Epithelial cell of esophagus (primary cell): Measurements from ENCODE around the gene COL2A1.

Experiments used
- DNase-seq: peaks from one replicate; pipeline ENCODE4 v3.0.0; 2010; ENCODE audit warnings: low read depth
- H3K4me3 ChIP-seq: 2 replicates; pipeline ENCODE4 v1.5.1; 2011; ENCODE audit warnings: mild to moderate bottlenecking, low read length, control low read depth
- CTCF ChIP-seq: IDR thresholded peaks from 2 replicates; pipeline ENCODE4 v1.5.1; 2011; ENCODE audit warnings: low read depth, mild to moderate bottlenecking, low read length, control low read depth, inconsistent platforms; ENCODE audit not compliant: insufficient read depth; ENCODE audit errors: missing control alignments

The COL2A1 gene

GRCh38 chr12:47997321-47997720 lies 7.0 kb downstream of the COL2A1 start:
- no peak overlapping the region for H3K4me3 ChIP-seq
- no peak for TF ChIP-seq CTCF
- DNase-seq = peak; percentile 21

GRCh38 chr12:47995981-47996401 lies 8.3 kb downstream of the COL2A1 start:
- no peak for TF ChIP-seq CTCF
- no peak overlapping the region for H3K4me3 ChIP-seq
- no peak for DNase-seq

- DNase-seq = no peak
- no peak for TF ChIP-seq CTCF
Measured at GRCh38 chr12:47993491-47993890, 10.8 kb downstream of the COL2A1 start.

GRCh38 chr12:47992776-47993175 lies 11.5 kb downstream of the COL2A1 start:
- no peak overlapping the region for H3K4me3 ChIP-seq
- no peak for TF ChIP-seq CTCF
- no peak for DNase-seq

More at GRCh38 chr12:47993491-47993890, 10.8 kb downstream of the COL2A1 start:
- H3K4me3 ChIP-seq = no peak overlapping the region

- no peak for DNase-seq
- TF ChIP-seq CTCF = no peak
- no peak overlapping the region for H3K4me3 ChIP-seq
Measured at GRCh38 chr12:47991106-47992061, 12.9 kb downstream of the COL2A1 start.

GRCh38 chr12:47990351-47991105 lies 13.7 kb downstream of the COL2A1 start:
- H3K4me3 ChIP-seq = no peak overlapping the region
- DNase-seq = no peak
- TF ChIP-seq CTCF = no peak
